ENCODE results near the gene SCYGR1. TPM values are rescaled to one million over a fixed set of nuclear protein-coding genes. Genes with fewer than 3 reads are reported as not detected.
"Not testable (repeated sequence)": the region's sequence is repeated elsewhere in the genome, so short reads cannot be mapped to it uniquely, and the experiment has no call there.

The SCYGR1 gene
- polyA plus RNA-seq, 3 donors from 2014 or later, result not detected

GRCh38 chr2:227370791-227371312, 16.9 kb downstream of the SCYGR1 start:
- Mint-ChIP-seq H3K4me1 (peaks cover 5 to 7% of the 10 kb centered on the region in 2 donors), H3K9me3 (no peaks in the 10 kb centered on the region), H3K27me3 (ENCODE audit: low read depth in 3 of 3) (peaks cover 0 to 6% (median 0%) of the 10 kb centered on the region in 3 donors), H3K36me3 (no peaks in the 10 kb centered on the region), H3K4me3 (no peak overlapping the region), H3K27ac (no peak overlapping the region)
- DNase-seq, result no peak

DNA sequence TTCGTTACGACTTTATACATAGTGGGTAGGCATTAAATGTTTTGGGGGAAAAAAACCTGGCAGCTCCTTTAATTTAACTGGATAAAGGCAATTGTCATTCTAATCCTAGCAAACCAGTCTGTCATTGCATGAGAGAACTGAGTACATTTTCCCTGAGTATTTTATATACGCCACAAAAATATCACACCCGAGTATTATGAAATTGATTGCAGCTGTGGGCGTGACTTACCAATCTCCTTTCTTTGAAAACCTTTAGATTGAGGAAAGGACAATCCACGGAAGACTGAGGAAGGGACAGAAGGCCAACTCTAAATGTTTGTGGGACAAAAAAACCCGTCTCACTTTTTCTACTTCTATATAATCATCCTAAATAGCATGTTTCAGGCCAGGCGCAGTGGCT, 17.7 kb downstream of the SCYGR1 start:
- H3K27ac Mint-ChIP-seq, result no peak overlapping the region
- H3K27me3 Mint-ChIP-seq (ENCODE audit: low read depth in 3 of 3), result peaks cover 0 to 6% (median 0%) of the 10 kb centered on the region in 3 donors
- no peak overlapping the region for H3K4me3 Mint-ChIP-seq
- no peak for DNase-seq
- no peaks in the 10 kb centered on the region for H3K36me3 Mint-ChIP-seq
- H3K4me1 Mint-ChIP-seq, result peaks cover 5 to 7% of the 10 kb centered on the region in 2 donors
- no peaks in the 10 kb centered on the region for H3K9me3 Mint-ChIP-seq

GRCh38 chr2:227368574-227368973, 19.2 kb downstream of the SCYGR1 start:
- H3K4me1 Mint-ChIP-seq, result peaks cover 0 to 3% of the 10 kb centered on the region in 2 donors
- DNase-seq, result no peak
- H3K9me3 Mint-ChIP-seq, result no peaks in the 10 kb centered on the region
- H3K27ac Mint-ChIP-seq, result no peak overlapping the region
- H3K36me3 Mint-ChIP-seq, result no peaks in the 10 kb centered on the region
- no peak overlapping the region for H3K4me3 Mint-ChIP-seq
- H3K27me3 Mint-ChIP-seq (ENCODE audit: low read depth in 3 of 3), result peaks cover 0 to 6% (median 0%) of the 10 kb centered on the region in 3 donors

DNA sequence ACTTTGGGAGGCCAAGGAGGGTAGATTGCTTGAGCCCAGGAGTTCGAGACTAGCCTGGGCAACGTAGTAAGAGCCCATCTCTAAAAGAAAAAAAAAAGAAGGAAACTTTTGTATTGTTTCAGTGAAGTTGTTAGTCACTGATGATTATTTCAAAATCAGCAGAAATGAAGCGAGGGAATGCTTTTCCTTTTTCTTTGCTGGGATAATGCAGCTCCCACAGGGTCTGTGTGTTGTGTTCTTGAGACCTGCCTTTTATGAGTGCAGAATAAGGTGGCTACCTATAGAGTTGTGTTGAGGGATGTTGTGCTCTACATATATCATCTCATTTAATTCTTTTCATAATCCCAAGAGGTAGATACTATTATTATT, 20.3 kb downstream of the SCYGR1 start:
- H3K27me3 Mint-ChIP-seq (ENCODE audit: low read depth in 3 of 3), result no peaks in the 10 kb centered on the region
- no peaks in the 10 kb centered on the region for H3K36me3 Mint-ChIP-seq
- H3K9me3 Mint-ChIP-seq, result no peaks in the 10 kb centered on the region
- no peak for DNase-seq
- H3K4me3 Mint-ChIP-seq, result no peak overlapping the region
- H3K4me1 Mint-ChIP-seq, result no peaks in the 10 kb centered on the region
- H3K27ac Mint-ChIP-seq, result no peak overlapping the region

GRCh38 chr2:227366769-227367426, 20.9 kb downstream of the SCYGR1 start:
- H3K4me1 Mint-ChIP-seq, result no peaks in the 10 kb centered on the region
- H3K27ac Mint-ChIP-seq, result no peak overlapping the region
- DNase-seq, result no peak
- no peaks in the 10 kb centered on the region for H3K9me3 Mint-ChIP-seq
- H3K4me3 Mint-ChIP-seq, result no peak overlapping the region
- H3K36me3 Mint-ChIP-seq, result no peaks in the 10 kb centered on the region
- H3K27me3 Mint-ChIP-seq (ENCODE audit: low read depth in 3 of 3), result no peaks in the 10 kb centered on the region

DNA sequence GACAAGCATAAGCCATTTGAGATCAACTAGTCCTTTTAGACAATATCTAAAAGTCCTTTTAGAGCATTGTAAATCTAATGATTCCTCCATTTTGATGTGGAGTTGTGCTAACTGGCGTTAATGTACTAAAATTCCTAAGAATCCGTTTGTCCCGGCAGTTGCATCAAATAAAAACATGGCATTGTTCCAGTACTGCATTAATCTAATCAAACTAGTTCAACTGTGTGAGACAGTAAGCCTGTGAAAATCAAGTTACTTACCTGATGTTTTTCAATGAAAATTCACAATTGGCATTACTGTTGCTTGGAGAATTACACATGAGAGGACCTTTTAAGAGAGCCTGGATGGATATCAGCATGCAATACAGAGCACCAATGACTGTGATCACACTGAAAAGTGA, 21.9 kb downstream of the SCYGR1 start:
- H3K36me3 Mint-ChIP-seq, result peaks cover 0 to 10% (median 3%) of the 10 kb centered on the region in 3 donors
- no peak overlapping the region for H3K27ac Mint-ChIP-seq
- H3K9me3 Mint-ChIP-seq, result no peaks in the 10 kb centered on the region
- H3K4me1 Mint-ChIP-seq, result no peaks in the 10 kb centered on the region
- DNase-seq, result no peak
- H3K27me3 Mint-ChIP-seq (ENCODE audit: low read depth in 3 of 3), result no peaks in the 10 kb centered on the region
- H3K4me3 Mint-ChIP-seq, result no peak overlapping the region

DNA sequence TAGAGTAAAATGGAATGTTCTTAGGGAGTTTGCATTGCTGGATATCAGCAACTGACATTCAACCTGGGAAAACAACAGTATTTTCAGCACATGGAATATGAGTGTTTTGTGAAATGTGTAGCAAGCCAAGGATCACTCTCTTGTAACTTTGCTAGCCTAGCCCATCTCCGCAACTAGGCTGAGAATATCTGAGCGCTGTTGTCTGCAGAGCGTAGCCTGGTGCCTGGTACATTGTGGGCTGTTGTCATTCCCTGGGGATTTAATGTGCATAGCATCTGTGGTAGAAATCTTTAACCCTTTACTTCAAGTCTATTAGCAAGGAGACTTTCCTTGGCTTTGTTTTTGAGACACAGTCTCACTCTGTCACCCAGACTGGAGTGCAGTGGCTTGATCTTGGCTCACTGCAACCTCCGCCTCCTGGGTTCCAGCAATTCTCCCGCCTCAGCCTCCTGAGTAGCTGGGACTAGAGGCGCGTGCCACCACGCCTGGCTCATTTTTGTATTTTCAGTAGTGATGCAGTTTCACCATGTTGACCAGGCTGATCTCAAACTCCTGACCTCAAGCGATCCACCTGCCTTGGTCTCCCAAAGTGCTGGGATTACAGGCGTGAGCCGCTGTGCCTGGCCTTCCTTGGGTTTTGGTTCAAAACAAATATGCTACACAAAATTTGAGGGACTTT, 23.0 kb downstream of the SCYGR1 start:
- not testable (repeated sequence) for H3K27me3 Mint-ChIP-seq (ENCODE audit: low read depth in 3 of 3); H3K9me3 Mint-ChIP-seq; DNase-seq; H3K4me3 Mint-ChIP-seq; H3K4me1 Mint-ChIP-seq
- Mint-ChIP-seq H3K27ac (peak overlapping the region in 1 of 6 donors; percentile 40), H3K36me3 (peaks cover 2 to 17% (median 11%) of the 10 kb centered on the region in 3 donors)

GRCh38 chr2:227363756-227364155, 24.0 kb downstream of the SCYGR1 start:
- no peak for DNase-seq
- H3K9me3 Mint-ChIP-seq, result no peaks in the 10 kb centered on the region
- no peak overlapping the region for H3K4me3 Mint-ChIP-seq
- peaks cover 8 to 25% (median 19%) of the 10 kb centered on the region in 3 donors for H3K36me3 Mint-ChIP-seq
- H3K27me3 Mint-ChIP-seq (ENCODE audit: low read depth in 3 of 3), result no peaks in the 10 kb centered on the region
- no peak overlapping the region for H3K27ac Mint-ChIP-seq
- H3K4me1 Mint-ChIP-seq, result no peaks in the 10 kb centered on the region

- H3K9me3 Mint-ChIP-seq, result no peaks in the 10 kb centered on the region
- H3K4me3 Mint-ChIP-seq, result no peak overlapping the region
- DNase-seq, result no peak
- no peaks in the 10 kb centered on the region for H3K27me3 Mint-ChIP-seq (ENCODE audit: low read depth in 3 of 3)
- H3K4me1 Mint-ChIP-seq, result no peaks in the 10 kb centered on the region
- peaks cover 21 to 46% (median 34%) of the 10 kb centered on the region in 3 donors for H3K36me3 Mint-ChIP-seq
- H3K27ac Mint-ChIP-seq, result no peak overlapping the region
Measured at GRCh38 chr2:227360351-227360750, 27.4 kb downstream of the SCYGR1 start.

- no peaks in the 10 kb centered on the region for H3K27me3 Mint-ChIP-seq (ENCODE audit: low read depth in 3 of 3)
- DNase-seq, result no peak
- peaks cover 18 to 39% (median 27%) of the 10 kb centered on the region in 3 donors for H3K36me3 Mint-ChIP-seq
- H3K4me1 Mint-ChIP-seq, result no peaks in the 10 kb centered on the region
- no peaks in the 10 kb centered on the region for H3K9me3 Mint-ChIP-seq
- no peak overlapping the region for H3K4me3 Mint-ChIP-seq
- H3K27ac Mint-ChIP-seq, result peak overlapping the region in 1 of 6 donors; percentile 14
Measured at GRCh38 chr2:227351639-227352038, 36.1 kb downstream of the SCYGR1 start.

- H3K27me3 Mint-ChIP-seq (ENCODE audit: low read depth in 3 of 3), result no peaks in the 10 kb centered on the region
- H3K36me3 Mint-ChIP-seq, result peaks cover 18 to 42% (median 26%) of the 10 kb centered on the region in 3 donors
- no peak overlapping the region for H3K27ac Mint-ChIP-seq
- H3K4me3 Mint-ChIP-seq, result no peak overlapping the region
- DNase-seq, result no peak
- H3K4me1 Mint-ChIP-seq, result no peaks in the 10 kb centered on the region
- no peaks in the 10 kb centered on the region for H3K9me3 Mint-ChIP-seq
Measured at GRCh38 chr2:227349989-227350612, 37.6 kb downstream of the SCYGR1 start.

- H3K27me3 Mint-ChIP-seq (ENCODE audit: low read depth in 3 of 3), result no peaks in the 10 kb centered on the region
- DNase-seq, result no peak
- no peak overlapping the region for H3K4me3 Mint-ChIP-seq
- H3K27ac Mint-ChIP-seq, result no peak overlapping the region
- H3K4me1 Mint-ChIP-seq, result no peaks in the 10 kb centered on the region
- H3K9me3 Mint-ChIP-seq, result no peaks in the 10 kb centered on the region
- H3K36me3 Mint-ChIP-seq, result peaks cover 18 to 38% (median 26%) of the 10 kb centered on the region in 3 donors
Measured at GRCh38 chr2:227348324-227348723, 39.4 kb downstream of the SCYGR1 start.

GRCh38 chr2:227347117-227347516, 40.6 kb downstream of the SCYGR1 start:
- H3K36me3 Mint-ChIP-seq, result peaks cover 22 to 44% (median 23%) of the 10 kb centered on the region in 3 donors

DNA sequence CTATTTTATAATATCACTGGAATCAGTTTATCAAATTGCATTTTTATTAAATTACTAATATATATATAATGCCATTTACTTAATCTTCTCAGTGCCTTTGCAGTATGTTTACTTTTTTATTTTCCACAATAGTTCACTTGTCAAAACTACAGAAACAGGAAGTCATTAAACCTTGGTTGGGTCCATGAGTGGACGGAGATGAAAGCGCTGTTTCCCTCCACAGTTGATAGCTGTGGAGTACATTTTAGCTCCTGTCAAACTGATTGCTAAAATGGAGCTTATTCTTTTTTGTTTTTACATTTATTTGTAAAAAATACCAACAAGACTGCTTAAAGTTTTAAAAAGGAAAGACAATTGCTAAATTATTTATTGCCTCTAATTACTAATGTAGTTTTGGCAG, 43.5 kb downstream of the SCYGR1 start:
- DNase-seq, result no peak
- Mint-ChIP-seq H3K27me3 (ENCODE audit: low read depth in 3 of 3) (no peaks in the 10 kb centered on the region), H3K9me3 (no peaks in the 10 kb centered on the region), H3K36me3 (peaks cover 15 to 53% (median 26%) of the 10 kb centered on the region in 3 donors), H3K27ac (no peak overlapping the region), H3K4me1 (no peaks in the 10 kb centered on the region), H3K4me3 (no peak overlapping the region)

More at GRCh38 chr2:227347117-227347516, 40.6 kb downstream of the SCYGR1 start:
- no peaks in the 10 kb centered on the region for H3K4me1 Mint-ChIP-seq
- no peaks in the 10 kb centered on the region for H3K9me3 Mint-ChIP-seq
- H3K27ac Mint-ChIP-seq, result peak overlapping the region in 1 of 6 donors; percentile 5
- H3K27me3 Mint-ChIP-seq (ENCODE audit: low read depth in 3 of 3), result no peaks in the 10 kb centered on the region
- no peak overlapping the region for H3K4me3 Mint-ChIP-seq
- no peak for DNase-seq
